CD4-positive, alpha-beta T cell treated with Interleukin-21 for 1 hour (primary cell): Measurements from ENCODE around the gene COQ5.
"Not testable (repeated sequence)": the region's sequence is repeated elsewhere in the genome, so short reads cannot be mapped to it uniquely, and the experiment has no call there.

ENCODE experiments used
- DNase-seq: peaks from one replicate; pipeline ENCODE4 v3.0.0-alpha.2; 2020

Gene COQ5, protein sequence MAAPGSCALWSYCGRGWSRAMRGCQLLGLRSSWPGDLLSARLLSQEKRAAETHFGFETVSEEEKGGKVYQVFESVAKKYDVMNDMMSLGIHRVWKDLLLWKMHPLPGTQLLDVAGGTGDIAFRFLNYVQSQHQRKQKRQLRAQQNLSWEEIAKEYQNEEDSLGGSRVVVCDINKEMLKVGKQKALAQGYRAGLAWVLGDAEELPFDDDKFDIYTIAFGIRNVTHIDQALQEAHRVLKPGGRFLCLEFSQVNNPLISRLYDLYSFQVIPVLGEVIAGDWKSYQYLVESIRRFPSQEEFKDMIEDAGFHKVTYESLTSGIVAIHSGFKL

GRCh38 chr12:120528861-120529525 is at the start of gene COQ5:
Gene COQ5 (minus strand): TSS chr12:120529158. CDS start chr12:120529141, 17 bp downstream.
- DNase-seq: peak; percentile 89

- no peak for DNase-seq
Observed at GRCh38 chr12:120574106-120574505, 45.1 kb upstream of the COQ5 start.

- DNase-seq: no peak
Observed at GRCh38 chr12:120573560-120573959, 44.6 kb upstream of the COQ5 start.

DNA sequence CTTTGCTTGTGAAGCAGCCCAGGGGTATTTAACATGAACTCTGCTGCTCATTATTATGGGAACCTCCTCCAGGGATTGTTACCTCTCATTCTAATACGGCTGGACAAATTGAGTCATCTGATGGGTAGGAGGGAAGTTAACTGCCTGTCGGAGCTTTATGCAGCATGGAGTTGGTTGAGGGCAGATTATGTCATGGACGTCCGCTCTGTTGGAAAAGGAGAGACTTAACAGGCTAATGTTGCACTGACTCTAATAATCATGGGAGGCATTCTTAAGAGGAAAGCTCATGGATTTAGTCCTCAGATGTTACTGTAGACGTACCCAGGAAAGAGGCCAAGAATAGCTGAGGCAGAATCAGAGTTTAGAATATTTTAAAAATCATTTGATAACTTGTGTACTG is 42.3 kb upstream of the COQ5 start:
- no peak for DNase-seq

- no peak for DNase-seq
Observed at GRCh38 chr12:120563495-120563894, 34.5 kb upstream of the COQ5 start.

DNA sequence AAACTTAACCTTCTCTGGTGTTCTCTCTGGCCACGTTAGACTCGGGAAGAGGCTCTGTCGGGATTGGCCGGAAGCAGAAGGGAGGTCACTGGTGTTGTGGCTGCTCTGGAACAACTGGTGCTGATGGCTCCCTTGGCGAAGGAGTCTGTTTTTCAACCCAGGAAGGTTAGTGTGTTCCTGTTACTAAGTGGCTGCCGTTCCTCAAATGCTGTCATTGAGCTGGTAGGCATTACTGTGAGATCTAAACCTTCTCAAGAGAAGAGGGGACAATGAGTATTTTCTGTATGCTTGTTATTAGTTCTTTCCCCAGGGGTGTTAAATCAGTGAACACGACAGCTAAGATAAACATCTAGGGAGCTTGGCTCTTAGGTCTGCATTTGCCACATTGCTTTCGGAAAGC is 33.9 kb upstream of the COQ5 start:
- DNase-seq: no peak

DNA sequence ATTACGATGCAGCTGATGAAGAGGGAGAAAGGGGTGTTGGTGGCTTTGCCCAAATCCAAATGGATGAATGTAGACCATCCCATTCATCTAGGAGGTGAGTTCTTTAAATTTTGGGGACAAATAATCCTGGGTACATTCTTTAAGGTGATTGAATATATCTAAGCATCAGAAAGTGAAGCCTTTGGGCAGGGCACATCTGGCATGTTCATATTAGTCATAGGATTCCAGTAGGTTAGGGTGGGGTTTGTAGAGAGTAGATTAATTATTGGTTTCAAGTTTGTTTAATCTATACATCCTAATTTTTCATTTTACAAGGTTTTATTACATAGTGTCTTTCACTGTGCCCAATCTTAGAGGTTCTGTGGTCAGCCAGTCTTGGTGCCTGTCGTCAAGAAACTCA is 28.6 kb upstream of the COQ5 start:
- no peak for DNase-seq

DNA sequence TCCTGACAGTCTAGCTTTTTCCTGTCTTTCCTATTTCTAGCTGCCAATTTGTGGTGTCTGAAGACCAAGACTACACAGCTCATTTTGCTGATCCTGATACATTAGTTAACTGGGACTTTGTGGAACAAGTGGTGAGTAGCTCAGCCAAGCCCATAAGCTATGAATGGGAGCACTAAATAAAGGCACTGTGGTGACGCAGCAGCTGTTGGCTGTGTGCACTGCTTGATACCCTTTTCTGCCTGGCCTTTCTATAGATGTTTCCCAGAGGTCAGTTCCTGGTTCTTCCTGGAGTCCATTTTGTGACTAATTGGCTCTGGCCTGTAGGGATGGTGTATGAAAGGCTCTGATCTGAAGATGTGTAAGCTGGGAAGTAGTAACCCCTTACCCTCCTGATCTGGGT is 25.7 kb upstream of the COQ5 start:
- DNase-seq: no peak

DNA sequence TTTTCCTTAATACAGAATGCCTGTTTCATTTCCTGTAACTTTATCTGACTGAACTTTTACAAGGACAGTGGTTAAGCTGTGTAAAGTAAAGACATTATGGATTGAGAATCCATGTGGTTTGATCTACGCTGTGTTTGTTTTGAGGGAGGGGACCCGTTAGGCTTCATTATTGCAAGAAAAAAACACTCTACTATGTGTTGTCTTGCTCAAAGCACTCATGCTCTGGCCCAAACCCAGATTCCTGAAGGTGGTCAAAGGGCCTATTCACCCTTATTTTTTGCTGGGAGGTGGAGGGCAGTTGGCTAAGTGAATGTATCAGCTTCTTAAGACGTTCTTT is 17.1 kb upstream of the COQ5 start:
- no peak for DNase-seq

DNA sequence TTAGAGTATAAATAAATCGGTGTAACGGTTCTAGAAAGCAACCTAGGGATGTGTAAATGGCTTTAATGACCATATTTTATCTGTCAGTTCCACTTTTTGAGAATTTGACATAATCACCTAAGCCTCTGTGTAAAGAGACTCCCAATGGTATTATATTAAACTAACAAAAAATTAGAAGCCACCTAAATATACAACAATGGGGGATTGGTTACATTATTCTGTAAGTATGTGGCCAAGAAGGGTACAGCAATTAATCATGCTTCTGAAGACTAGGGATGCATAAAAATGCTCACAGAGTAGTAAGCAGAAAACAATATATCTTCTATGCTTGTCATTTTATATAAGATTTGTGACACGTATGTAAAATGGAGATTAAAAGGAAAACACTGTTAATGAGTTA is 15.7 kb upstream of the COQ5 start:
- no peak for DNase-seq

DNA sequence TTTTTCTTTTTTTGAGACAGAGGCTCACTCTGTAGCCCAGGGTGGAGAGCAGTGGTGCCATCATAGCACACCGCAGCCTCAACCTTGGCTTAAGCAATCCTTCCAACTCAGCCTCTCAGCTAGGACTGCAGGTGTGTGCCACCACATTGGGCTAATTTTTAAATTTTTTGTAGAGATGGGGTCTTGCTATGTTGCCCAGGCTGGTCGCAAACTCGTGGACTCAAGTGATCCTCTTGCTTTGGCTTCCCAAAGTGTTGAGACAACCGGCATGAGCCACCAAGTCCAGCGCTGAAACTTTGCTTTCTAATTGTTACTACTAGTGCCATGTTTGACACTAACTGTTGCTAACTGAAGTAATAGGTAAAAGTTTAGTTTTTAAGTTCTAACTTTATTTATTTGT is 13.2 kb upstream of the COQ5 start:
- DNase-seq: no peak

DNA sequence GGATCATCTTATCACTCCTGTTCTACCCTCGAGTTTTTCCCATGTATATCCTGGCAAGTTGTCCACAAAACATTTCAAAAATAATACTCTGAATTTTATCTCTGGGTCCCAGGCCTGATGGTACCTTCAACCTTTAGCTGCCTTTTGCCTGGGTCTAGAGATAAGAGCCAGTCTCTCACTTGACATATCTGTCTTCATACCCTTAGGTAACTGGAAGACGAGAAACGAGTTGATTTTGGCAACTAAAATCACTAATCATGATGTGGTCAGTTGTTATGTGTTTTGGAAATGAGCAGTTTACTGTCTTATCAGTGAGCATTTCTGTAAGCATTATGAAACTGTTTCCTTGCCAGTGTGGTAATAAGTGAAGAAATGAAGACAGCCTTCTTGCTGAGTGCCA is 11.5 kb upstream of the COQ5 start:
- no peak for DNase-seq

GRCh38 chr12:120539303-120539702 is 10.3 kb upstream of the COQ5 start:
- DNase-seq: no peak

DNA sequence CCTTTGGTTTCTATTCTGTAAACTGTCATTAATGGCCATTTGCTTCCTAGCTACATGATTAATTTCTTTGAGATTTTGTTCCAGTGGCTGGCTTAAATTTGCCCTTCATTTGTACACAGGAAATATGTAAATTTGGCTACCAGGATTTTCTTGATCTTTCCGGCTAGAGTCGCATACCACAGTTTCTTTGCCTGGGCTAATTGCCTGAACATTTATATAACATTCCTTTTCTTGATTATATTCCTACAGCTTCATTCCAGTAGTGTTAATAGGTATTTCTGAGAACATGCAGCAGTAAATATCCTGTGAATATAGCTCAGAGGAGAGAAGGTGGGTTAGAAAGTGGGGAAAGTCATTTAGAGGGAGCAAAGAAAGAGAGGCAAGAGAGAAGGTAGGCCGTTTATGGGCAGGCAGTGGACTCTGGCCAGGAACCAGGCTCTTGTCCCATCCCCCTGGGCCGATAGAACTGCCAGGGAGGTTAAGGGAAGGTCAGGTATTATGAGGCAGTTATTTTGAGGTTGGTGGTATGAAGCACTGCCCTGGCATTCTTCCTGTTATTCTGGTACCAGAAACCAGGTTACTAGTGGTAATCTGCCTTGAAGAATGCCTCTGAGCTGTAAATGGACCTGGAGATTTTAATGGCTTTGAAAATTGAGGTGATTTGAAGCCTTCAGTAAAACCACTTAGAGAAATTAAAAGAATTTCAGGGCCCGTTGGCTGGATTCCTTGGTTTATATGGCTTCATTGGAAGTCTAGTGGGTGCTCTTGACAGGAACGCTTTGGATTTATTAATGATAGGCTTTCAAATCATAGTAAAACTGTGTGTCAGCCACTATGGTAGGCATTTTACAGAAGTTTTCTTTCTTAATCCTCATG is 9.6 kb upstream of the COQ5 start:
- DNase-seq: no peak

DNA sequence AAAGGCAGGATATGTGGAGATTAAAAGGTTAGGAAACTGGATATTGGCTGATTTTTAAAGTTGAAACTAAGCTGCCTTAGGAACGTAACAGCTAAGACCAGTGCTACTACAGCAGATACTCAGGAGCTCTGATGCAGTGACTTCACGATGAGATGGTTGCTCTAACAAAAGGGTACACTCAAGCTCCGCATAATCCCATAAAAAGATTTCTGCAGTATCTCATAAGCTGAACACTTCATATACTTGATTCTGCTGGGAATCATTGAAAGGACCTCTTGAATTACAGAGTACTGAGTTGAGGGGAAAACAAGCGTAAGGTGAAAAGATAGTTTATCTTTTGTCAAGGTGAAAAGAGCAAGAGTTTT is 8.9 kb upstream of the COQ5 start:
- DNase-seq: no peak

GRCh38 chr12:120536064-120536791 is 7.3 kb upstream of the COQ5 start:
- DNase-seq: peak; percentile 50

DNA sequence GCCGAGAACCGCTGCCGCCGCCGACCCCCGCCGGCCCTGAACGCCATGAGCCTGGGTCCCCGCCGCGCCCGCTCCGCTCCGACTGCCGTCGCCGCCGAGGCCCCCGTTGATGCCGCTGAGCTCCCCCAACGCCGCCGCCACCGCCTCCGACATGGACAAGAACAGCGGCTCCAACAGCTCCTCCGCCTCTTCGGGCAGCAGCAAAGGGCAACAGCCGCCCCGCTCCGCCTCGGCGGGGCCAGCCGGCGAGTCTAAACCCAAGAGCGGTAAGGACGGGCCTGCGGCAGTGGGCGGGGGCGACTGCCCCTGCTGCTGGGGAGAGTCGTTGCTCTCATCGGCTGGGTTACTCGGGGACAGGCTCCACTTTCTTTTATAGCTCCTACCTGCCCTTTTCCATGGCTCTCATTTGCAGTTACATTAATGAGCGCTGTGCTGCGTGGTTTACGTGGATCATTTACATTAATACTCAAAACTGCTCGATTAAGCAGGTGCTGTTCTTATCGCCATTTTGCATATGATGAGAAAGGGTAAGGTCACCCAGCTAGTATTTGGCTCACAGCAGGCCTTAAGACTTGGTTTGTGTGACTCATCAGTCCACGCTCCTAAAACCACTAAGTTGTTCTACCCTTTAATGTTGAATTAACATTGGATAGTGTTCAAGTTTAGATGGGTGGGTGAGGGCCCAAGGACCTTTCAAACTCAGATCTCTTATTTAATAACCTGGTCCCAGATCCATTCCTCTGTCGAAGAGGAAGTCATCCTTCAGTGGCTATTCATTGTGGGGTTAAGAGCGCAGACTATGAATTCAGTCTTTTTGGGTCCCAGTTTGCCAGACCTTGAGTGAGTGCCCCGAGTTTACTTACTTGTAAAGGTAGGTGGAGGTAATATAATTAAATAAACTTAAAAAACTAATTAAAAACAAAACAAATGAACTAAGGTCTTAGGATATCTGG is 6.0 kb upstream of the COQ5 start:
- DNase-seq: peak; percentile 59

DNA sequence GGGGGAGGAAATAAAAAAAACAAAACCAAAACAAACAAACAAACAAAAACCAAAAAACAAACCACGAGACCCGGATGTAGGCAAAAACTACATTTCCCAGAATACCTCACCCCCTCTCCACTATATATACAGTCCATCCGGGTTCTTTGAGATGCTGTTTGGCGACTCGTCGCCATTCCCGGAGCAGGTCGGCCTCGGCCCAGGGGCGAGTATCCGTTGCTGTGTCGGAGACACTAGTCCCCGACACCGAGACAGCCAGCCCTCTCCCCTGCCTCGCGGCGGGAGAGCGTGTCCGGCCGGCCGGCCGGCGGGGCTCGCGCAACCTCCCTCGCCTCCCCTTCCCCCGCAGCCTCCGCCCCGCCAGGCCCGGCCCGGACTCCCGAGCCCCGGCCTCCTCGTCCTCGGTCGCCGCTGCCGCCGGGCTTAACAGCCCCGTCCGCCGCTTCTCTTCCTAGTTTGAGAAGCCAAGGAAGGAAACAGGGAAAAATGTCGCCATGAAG is 5.3 kb upstream of the COQ5 start, which contains the start of gene RNF10:
Gene RNF10 (plus strand): TSS at position 154 of the 500 bp plus-strand sequence. CDS start 456 bp downstream, outside the sequence.
- DNase-seq: peak; percentile 92

DNA sequence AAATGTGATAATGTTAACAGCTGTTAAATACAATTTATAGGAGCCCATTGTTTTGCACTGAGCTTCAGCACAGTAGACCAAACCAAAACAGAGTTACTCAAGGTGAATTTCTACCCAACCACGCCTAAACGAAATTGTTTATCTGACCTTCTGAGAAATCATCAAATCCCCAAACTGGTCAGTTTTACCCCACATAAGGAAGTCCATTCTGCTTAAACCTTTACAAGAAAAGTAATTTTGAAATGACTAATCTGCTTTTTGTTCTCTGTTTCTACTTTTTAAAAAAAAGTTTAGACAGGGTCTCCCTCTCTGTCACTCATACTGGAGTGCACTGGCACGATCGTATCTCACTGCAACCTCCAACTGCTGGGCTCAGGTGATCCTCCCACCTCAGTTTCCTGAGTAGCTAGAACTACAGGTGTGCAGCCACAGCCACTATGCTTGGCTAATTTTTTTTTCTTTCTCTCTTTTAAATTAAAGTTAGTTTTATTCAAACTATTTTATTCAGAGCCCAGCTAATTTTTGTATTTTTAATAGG is 3.8 kb upstream of the COQ5 start:
- no peak for DNase-seq

GRCh38 chr12:120530418-120530761 is 1.4 kb upstream of the COQ5 start:
- not testable (repeated sequence) for DNase-seq

DNA sequence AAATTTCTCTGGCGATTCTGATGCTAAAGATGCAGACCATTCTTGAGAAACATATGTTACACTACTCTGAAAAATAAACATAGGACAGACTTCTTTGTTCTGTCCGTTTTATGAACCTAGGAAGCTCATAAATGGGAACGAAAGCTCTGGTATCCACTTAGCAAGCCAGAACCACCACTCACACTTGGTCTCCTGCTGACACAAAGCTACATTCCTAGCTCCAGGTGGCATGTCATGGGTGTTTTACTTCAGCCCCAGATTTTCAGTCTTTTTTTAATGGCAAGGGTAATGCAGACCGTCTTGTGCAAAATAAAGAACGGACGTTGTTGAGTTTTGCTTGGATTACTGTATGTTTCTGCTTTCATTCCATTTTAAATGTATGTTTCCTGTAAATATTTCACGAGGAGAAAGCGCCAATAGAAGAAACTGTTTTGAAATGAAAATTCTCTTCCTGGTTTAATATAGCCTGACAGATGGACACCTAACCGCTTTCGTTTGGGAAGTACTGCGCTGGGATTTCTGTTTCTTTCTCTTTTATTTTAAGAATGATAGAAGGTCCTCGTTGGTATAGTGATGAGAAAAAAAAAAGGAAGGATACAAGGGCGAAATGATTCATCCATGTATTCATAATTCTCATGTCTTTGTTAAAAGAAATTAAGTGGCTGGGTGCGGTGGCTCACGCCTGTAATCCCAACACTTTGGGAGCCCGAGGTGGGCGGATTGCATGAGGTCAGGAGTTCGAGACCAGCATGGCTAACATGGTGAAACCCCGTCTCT is 871 bp upstream of the COQ5 start:
- no peak for DNase-seq
